Heart right ventricle (tissue), 16 donors: Measurements from ENCODE around the gene HOMER3. TPM values are rescaled to one million over a fixed set of nuclear protein-coding genes. Genes with fewer than 3 reads are reported as not detected.
A peak's percentile ranks its signal among the peaks of the same experiment; 100 is the strongest.

Experiments used
- ATAC-seq, 8 donors: fragments of 200-7000 bp; cut with Tn5 transposase; one replicate each; pipeline ENCODE4 v1.9.1; 2020; ENCODE audit warnings: mild to moderate bottlenecking in 8 of 8, moderate library complexity in 8 of 8, moderate number of reproducible peaks in 1 of 8
- DNase-seq, 2 donors: peaks; one replicate each; pipeline ENCODE4 v3.0.0-alpha.2; 2020
- H3K27ac ChIP-seq, 10 donors: fragments of 200-600 bp; sonication (generic) in 2 of 10; one replicate each; pipeline versions ENCODE4 v1.5.0 to v1.8.0; 2020 to 2022; ENCODE audit warnings: mild to moderate bottlenecking in 3 of 10
- H3K27me3 ChIP-seq, 7 donors: fragments of 200-600 bp; one replicate each; pipeline ENCODE4 v1.8.0; 2021 to 2022; ENCODE audit warnings: mild to moderate bottlenecking in 2 of 7
- H3K36me3 ChIP-seq, 9 donors: fragments of 200-600 bp; sonication (generic) in 1 of 9; one replicate each; pipeline versions ENCODE4 v1.5.0 to v1.8.0; 2020 to 2022; ENCODE audit warnings: mild to moderate bottlenecking in 2 of 9
- H3K4me1 ChIP-seq, 9 donors: fragments of 200-600 bp; sonication (generic) in 1 of 9; one replicate each; pipeline versions ENCODE4 v1.5.0 to v1.8.0; 2020 to 2022; ENCODE audit warnings: mild to moderate bottlenecking in 4 of 9
- H3K4me3 ChIP-seq, 10 donors: fragments of 200-600 bp; sonication (generic) in 2 of 10; one replicate each; pipeline versions ENCODE4 v1.5.0 to v1.8.0; 2020 to 2022; ENCODE audit warnings: mild to moderate bottlenecking in 7 of 10, moderate library complexity in 2 of 10
- H3K9me3 ChIP-seq, 11 donors: fragments of 200-600 bp in 10 of 11; sonication (generic) in 2 of 11; one replicate each; pipeline versions ENCODE4 v1.5.0 to v1.8.0; 2013 to 2022; ENCODE audit warnings: mild to moderate bottlenecking in 2 of 11, control low read depth in 1 of 11, moderate library complexity in 1 of 11
- WGBS, 2 donors: extraction: QIAGEN DNeasy Blood & Tissue Kit; methylation state at CpG; one replicate each; pipeline ENCODE4 v1.1.7; 2013; ENCODE audit warnings: inconsistent platforms in 1 of 2; 5-methylcytosine and 5-hydroxymethylcytosine counted together
- intact Hi-C, 10 donors: fragments of 100-400 bp; cut with DNase I; formaldehyde crosslinking; loops; one replicate each; pipeline versions ENCODE4 v1.11.1 to v1.14.2; 2022
- polyA plus RNA-seq, 2 donors: library from polyadenylated mRNA; stranded (reverse); fragments of 200-250 nt; gene quantifications; one replicate each; pipeline ENCODE4 v1.2.3, GENCODE V29; 2013
- total RNA-seq, 10 donors: library from RNA; stranded (reverse); fragmentation: NEBNext Ultra II Directional in 3 of 10; extraction: Animal tissue kit (Norgen Biotek cat#: 25700) in 3 of 10; gene quantifications; one replicate each; pipeline versions ENCODE4 v1.2.1 to v1.2.4, GENCODE V29; 2021 to 2023
- TF ChIP-seq, protein P1 (sequence below), 9 donors: fragments of 200-600 bp; sonication (generic) in 2 of 9; IDR thresholded peaks; one replicate each; pipeline versions ENCODE4 v1.5.0 to v1.8.0; 2021 to 2022; ENCODE audit warnings: antibody characterized with exemption in 9 of 9, mild to moderate bottlenecking in 5 of 9, moderate library complexity in 1 of 9
- donor health status: Arrhythmogenic right ventricular cardiomyopathy.
- donor health status: ischemic (EF 13 %, LVEDD 7.1; RV severe dilation, severe dysfunction).
- donor health status: healthy with polysubstance abuse.
- donor health status: DM: no; HTN: yes; CAD: no.
- donor health status: DM: no; HTN: no; CAD: no.
- donor health status: ischemic (EF 25% LVEDD 6.9; RV normal size, moderate dysfunction).
- donor health status: ischemic (EF 25% LVEDD 5.7; RV mildly dilated, moderate dysfunction).
- donor health status: healthy.
- donor health status: DM: yes; HTN: yes; CAD: no.
- donor health status: Ischemic cardiomyopathy.
- donor health status: ischemic (EF 35%, LVEDD 5.7; RV mildly dilated, moderate dysfunction).
- donor health status: nonischemic (EF 11% LVEDD 7.7; RV severe dilation, severe dysfunction).
- donor health status: DM: yes; HTN: yes; CAD: no.
- donor health status: PGD.
- donor health status: ischemic (EF 29% LVEDD 5.4; RV normal size, mild dysfunction).
- donor health status: nonischemic (EF 23%, LVEDD 6.1; RV moderate dilation, normal function).

Gene HOMER3
- total and polyA plus RNA-seq, 12 donors, result 10.4 to 24.8 (median 14.8) TPM

DNA sequence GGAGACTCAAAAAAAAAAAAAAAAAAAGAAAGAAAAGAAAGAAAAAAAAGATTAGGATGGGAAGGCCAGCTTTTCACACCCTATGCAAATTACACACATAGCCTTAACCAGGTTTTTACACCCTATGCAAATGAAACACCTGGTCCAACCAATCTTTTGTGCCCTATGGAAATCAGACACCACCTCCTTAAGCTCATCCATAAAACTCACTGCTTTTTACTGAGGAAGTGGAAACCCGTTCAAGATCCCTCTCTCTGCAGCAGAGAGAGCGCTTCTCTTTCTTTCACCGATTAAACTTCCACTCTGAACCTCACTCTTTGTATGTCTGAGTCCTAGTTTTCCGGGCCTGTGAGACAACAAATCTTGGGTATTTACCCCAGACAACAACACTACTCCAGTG, 25.3 kb upstream of the HOMER3 start:
- H3K27ac ChIP-seq, result peak overlapping the region in 3 of 10 donors; percentile 47 to 89 (median 62)
- WGBS, 2 donors, result 65 to 67% methylated on average over 4 of the region's 4 CpGs

DNA sequence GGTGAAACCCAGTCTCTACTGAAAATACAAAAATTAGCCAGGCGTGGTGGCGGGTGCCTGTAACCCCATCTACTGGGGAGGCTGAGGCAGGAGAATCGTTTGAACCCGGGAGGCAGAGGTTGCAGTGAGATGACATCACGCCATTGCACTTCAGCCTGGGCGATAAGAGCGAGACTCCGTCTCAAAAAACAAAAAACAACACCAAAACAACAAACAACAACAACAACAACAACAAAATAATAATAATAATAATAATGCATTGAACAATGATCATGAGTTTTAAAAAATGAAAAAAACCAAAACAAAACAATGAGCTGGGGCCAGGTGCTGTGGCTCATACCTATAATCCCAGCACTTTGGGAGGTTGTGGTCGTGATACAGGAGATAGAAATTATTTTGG, 23.1 kb upstream of the HOMER3 start:
- TF ChIP-seq, protein P1, sequence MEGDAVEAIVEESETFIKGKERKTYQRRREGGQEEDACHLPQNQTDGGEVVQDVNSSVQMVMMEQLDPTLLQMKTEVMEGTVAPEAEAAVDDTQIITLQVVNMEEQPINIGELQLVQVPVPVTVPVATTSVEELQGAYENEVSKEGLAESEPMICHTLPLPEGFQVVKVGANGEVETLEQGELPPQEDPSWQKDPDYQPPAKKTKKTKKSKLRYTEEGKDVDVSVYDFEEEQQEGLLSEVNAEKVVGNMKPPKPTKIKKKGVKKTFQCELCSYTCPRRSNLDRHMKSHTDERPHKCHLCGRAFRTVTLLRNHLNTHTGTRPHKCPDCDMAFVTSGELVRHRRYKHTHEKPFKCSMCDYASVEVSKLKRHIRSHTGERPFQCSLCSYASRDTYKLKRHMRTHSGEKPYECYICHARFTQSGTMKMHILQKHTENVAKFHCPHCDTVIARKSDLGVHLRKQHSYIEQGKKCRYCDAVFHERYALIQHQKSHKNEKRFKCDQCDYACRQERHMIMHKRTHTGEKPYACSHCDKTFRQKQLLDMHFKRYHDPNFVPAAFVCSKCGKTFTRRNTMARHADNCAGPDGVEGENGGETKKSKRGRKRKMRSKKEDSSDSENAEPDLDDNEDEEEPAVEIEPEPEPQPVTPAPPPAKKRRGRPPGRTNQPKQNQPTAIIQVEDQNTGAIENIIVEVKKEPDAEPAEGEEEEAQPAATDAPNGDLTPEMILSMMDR (IDR thresholded peaks at IDR 0.05), result no peak
- peaks cover 0 to 4% (median 0%) of the 10 kb centered on the region in 11 donors for H3K9me3 ChIP-seq
- no peaks in the 10 kb centered on the region for H3K36me3 ChIP-seq
- intact Hi-C loops, result no loop called here
- no peak for DNase-seq
- no peak overlapping the region for H3K27ac ChIP-seq
- H3K27me3 ChIP-seq, result peaks cover 0 to 19% (median 16%) of the 10 kb centered on the region in 7 donors
- 92 to 96% methylated on average over 9 of the region's 9 CpGs for WGBS, 2 donors
- no peak overlapping the region for H3K4me3 ChIP-seq
- ATAC-seq, result no peak
- peaks cover 0 to 33% (median 9%) of the 10 kb centered on the region in 9 donors for H3K4me1 ChIP-seq

More for the DNA sequence above, 25.3 kb upstream of the HOMER3 start:
- Histone ChIP-seq H3K4me3 (no peak overlapping the region), H3K4me1 (peaks cover 0 to 50% (median 9%) of the 10 kb centered on the region in 9 donors), H3K27me3 (peaks cover 0 to 19% (median 15%) of the 10 kb centered on the region in 7 donors), H3K36me3 (no peaks in the 10 kb centered on the region), H3K9me3 (peaks cover 0 to 4% (median 0%) of the 10 kb centered on the region in 11 donors)
- intact Hi-C loops, result no loop called here
- DNase-seq (no peak), ATAC-seq (no peak)
- TF ChIP-seq, protein P1 (IDR thresholded peaks at IDR 0.05), result no peak

DNA sequence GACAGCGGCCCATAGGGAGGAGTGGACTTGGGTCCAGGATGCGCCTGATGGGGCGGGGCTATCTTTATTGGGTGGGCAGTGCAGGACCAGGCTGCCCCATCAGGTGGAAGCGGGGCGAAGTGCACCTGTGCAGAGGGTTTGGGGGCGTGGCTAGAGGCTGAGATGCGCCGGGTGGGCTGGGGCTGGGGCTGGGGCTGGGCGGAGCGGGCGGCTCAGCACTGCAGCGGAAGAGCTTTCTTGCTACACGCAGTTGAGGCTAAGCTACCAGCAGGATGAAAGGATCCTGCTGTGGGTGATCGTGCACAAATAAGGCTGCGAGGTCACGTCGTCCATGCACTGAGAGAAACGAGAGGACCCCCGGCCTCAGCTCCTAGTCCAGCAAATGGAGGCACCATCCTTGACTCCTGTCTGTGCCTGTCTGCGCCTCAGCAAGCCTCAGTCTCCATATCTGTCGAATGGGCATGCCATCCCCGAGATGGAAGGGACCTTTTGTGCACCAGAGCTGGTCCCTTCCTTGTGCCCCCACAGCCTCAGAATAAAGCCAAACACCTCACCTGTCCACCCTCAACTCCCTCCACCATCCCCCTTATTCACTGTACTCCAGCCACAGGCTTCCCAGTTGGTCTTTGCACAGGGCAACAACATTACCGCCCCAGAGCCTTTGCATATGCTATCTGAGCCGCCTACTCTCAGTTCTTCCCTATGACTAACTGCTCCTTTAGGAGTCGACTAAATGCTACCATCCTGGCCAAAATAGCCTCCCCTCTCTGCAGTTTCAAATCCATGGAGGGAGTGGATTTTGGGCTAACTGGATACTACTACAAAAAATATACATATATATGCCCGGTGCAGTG, 21.0 kb upstream of the HOMER3 start:
- DNase-seq (no peak), ATAC-seq (no peak)
- Histone ChIP-seq H3K27me3 (peaks cover 0 to 19% (median 16%) of the 10 kb centered on the region in 7 donors), H3K9me3 (no peaks in the 10 kb centered on the region), H3K27ac (no peak overlapping the region), H3K4me1 (peaks cover 0 to 12% (median 0%) of the 10 kb centered on the region in 9 donors), H3K4me3 (no peak overlapping the region), H3K36me3 (no peaks in the 10 kb centered on the region)
- 22 to 24% methylated on average over 25 to 26 of the region's 26 CpGs for WGBS, 2 donors
- TF ChIP-seq, protein P1 (IDR thresholded peaks at IDR 0.05), result no peak
- intact Hi-C loops, result no loop called here

DNA sequence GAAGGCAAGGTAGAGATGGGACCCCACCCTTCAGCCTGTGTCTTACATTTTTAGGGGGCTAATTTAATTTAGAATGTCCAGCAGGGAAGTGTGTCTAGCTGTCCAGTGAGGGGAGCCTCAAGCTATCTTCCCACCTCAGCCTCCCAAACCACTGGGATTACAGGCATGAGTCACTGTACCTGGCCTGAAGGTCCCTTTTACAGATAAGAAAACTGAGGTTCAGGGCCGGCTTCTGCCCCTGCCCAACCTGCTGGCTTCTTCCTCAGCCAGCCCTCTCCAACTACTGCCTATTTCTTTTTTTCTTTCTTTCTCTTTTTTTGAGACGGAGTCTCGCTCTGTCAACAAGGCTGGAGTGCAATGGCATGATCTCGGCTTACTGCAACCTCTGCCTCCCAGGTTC, 19.4 kb upstream of the HOMER3 start:
- H3K27me3 ChIP-seq, result peaks cover 0 to 19% (median 16%) of the 10 kb centered on the region in 7 donors
- H3K27ac ChIP-seq, result no peak overlapping the region
- no peak for DNase-seq
- H3K4me1 ChIP-seq, result no peaks in the 10 kb centered on the region
- TF ChIP-seq, protein P1 (IDR thresholded peaks at IDR 0.05), result no peak
- ATAC-seq, result no peak
- H3K4me3 ChIP-seq, result no peak overlapping the region
- 80 to 87% methylated on average over 4 of the region's 4 CpGs for WGBS, 2 donors
- intact Hi-C loops, result no loop called here
- no peaks in the 10 kb centered on the region for H3K9me3 ChIP-seq
- no peaks in the 10 kb centered on the region for H3K36me3 ChIP-seq
